ENCODE measurements around the gene PRELID3B. TPM values are rescaled to one million over a fixed set of nuclear protein-coding genes. Genes with fewer than 3 reads are reported as not detected.
A peak's percentile ranks its signal among the peaks of the same experiment; 100 is the strongest.

PRELID3B gene
- total and polyA plus RNA-seq, 2 of the 13 experiments (the other 11 are each of a cell fraction or from before 2014, with no cell fraction given) = 23.3 to 42.6 TPM

DNA sequence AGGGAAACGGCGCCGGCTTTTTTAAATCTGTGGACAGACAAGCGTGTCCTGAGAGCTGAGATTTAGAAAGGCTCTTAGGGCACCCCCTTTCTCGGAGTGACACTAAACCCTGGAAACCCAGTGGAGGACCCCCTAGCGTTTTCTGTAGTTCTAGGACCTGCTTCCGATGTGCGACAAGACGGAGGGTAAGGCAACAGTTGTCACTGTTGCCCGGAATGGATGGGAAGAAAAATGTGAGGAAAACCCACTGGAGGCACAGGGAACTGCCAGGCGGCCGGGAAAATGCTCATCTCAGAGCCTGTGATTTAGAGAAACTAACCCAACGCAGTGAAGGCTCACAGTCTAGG, 9.9 kb downstream of the PRELID3B start (continued):
- TF ChIP-seq TEAD3 (CRISPR knock-in tag; optimal IDR thresholded peaks at IDR 0.05; ENCODE audit: borderline replicate concordance) (peak; percentile 13), NFYC (CRISPR knock-in tag; IDR thresholded peaks at IDR 0.05) (no peak), ZNF256 (CRISPR knock-in tag; conservative IDR thresholded peaks at IDR 0.05) (no peak), ZBTB7B (CRISPR knock-in tag; IDR thresholded peaks at IDR 0.05) (peak; percentile 4; the same call in 1 of the 2 replicates), ZC3H4 (CRISPR knock-in tag; IDR thresholded peaks at IDR 0.05; ENCODE audit: borderline replicate concordance) (no peak), ZNF124 (CRISPR knock-in tag; IDR thresholded peaks at IDR 0.05) (0 out of 2 replicates have a peak, but pooled peaks have one; percentile 6), RFXAP (CRISPR knock-in tag; IDR thresholded peaks at IDR 0.05; ENCODE audit: borderline replicate concordance) (no peak), ZNF816 (CRISPR knock-in tag; IDR thresholded peaks at IDR 0.05; ENCODE audit: borderline replicate concordance) (peak; percentile 18; the same call in 1 of the 2 replicates), MIER2 (CRISPR knock-in tag; IDR thresholded peaks at IDR 0.05) (no peak), ZSCAN29 (CRISPR knock-in tag; conservative IDR thresholded peaks at IDR 0.05) (0 out of 2 replicates have a peak, but pooled peaks have one; percentile 3), SMC3 (IDR thresholded peaks at IDR 0.05; ENCODE audit: low read length) (peak; percentile 8; the same call in 1 of the 2 replicates), RORA (CRISPR knock-in tag; IDR thresholded peaks at IDR 0.05) (no peak), TAF1 (CRISPR knock-in tag; IDR thresholded peaks at IDR 0.05) (no peak), NFRKB (IDR thresholded peaks at IDR 0.05) (no peak), CHD4 (IDR thresholded peaks at IDR 0.05; ENCODE audit: borderline replicate concordance, low read length) (0 out of 2 replicates have a peak, but pooled peaks have one; percentile 59), ZNF850 (CRISPR knock-in tag; conservative IDR thresholded peaks at IDR 0.05) (no peak)
- TF ChIP-seq, protein P1, sequence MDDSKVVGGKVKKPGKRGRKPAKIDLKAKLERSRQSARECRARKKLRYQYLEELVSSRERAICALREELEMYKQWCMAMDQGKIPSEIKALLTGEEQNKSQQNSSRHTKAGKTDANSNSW (CRISPR knock-in tag; IDR thresholded peaks at IDR 0.05; ENCODE audit: borderline replicate concordance) = peak; percentile 2; the same call in 1 of the 2 replicates
- TF ChIP-seq, protein P2, sequence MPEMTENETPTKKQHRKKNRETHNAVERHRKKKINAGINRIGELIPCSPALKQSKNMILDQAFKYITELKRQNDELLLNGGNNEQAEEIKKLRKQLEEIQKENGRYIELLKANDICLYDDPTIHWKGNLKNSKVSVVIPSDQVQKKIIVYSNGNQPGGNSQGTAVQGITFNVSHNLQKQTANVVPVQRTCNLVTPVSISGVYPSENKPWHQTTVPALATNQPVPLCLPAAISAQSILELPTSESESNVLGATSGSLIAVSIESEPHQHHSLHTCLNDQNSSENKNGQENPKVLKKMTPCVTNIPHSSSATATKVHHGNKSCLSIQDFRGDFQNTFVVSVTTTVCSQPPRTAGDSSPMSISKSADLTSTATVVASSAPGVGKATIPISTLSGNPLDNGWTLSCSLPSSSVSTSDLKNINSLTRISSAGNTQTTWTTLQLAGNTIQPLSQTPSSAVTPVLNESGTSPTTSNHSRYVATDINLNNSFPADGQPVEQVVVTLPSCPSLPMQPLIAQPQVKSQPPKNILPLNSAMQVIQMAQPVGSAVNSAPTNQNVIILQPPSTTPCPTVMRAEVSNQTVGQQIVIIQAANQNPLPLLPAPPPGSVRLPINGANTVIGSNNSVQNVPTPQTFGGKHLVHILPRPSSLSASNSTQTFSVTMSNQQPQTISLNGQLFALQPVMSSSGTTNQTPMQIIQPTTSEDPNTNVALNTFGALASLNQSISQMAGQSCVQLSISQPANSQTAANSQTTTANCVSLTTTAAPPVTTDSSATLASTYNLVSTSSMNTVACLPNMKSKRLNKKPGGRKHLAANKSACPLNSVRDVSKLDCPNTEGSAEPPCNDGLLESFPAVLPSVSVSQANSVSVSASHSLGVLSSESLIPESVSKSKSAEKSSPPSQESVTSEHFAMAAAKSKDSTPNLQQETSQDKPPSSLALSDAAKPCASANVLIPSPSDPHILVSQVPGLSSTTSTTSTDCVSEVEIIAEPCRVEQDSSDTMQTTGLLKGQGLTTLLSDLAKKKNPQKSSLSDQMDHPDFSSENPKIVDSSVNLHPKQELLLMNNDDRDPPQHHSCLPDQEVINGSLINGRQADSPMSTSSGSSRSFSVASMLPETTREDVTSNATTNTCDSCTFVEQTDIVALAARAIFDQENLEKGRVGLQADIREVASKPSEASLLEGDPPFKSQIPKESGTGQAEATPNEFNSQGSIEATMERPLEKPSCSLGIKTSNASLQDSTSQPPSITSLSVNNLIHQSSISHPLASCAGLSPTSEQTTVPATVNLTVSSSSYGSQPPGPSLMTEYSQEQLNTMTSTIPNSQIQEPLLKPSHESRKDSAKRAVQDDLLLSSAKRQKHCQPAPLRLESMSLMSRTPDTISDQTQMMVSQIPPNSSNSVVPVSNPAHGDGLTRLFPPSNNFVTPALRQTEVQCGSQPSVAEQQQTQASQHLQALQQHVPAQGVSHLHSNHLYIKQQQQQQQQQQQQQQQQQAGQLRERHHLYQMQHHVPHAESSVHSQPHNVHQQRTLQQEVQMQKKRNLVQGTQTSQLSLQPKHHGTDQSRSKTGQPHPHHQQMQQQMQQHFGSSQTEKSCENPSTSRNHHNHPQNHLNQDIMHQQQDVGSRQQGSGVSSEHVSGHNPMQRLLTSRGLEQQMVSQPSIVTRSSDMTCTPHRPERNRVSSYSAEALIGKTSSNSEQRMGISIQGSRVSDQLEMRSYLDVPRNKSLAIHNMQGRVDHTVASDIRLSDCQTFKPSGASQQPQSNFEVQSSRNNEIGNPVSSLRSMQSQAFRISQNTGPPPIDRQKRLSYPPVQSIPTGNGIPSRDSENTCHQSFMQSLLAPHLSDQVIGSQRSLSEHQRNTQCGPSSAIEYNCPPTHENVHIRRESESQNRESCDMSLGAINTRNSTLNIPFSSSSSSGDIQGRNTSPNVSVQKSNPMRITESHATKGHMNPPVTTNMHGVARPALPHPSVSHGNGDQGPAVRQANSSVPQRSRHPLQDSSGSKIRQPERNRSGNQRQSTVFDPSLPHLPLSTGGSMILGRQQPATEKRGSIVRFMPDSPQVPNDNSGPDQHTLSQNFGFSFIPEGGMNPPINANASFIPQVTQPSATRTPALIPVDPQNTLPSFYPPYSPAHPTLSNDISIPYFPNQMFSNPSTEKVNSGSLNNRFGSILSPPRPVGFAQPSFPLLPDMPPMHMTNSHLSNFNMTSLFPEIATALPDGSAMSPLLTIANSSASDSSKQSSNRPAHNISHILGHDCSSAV (CRISPR knock-in tag; IDR thresholded peaks at IDR 0.05; ENCODE audit: borderline replicate concordance) = no peak
- TF ChIP-seq, protein P3, sequence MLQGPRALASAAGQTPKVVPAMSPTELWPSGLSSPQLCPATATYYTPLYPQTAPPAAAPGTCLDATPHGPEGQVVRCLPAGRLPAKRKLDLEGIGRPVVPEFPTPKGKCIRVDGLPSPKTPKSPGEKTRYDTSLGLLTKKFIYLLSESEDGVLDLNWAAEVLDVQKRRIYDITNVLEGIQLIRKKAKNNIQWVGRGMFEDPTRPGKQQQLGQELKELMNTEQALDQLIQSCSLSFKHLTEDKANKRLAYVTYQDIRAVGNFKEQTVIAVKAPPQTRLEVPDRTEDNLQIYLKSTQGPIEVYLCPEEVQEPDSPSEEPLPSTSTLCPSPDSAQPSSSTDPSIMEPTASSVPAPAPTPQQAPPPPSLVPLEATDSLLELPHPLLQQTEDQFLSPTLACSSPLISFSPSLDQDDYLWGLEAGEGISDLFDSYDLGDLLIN (CRISPR knock-in tag; IDR thresholded peaks at IDR 0.05; ENCODE audit: borderline replicate concordance) = no peak
- TF ChIP-seq, protein P4, sequence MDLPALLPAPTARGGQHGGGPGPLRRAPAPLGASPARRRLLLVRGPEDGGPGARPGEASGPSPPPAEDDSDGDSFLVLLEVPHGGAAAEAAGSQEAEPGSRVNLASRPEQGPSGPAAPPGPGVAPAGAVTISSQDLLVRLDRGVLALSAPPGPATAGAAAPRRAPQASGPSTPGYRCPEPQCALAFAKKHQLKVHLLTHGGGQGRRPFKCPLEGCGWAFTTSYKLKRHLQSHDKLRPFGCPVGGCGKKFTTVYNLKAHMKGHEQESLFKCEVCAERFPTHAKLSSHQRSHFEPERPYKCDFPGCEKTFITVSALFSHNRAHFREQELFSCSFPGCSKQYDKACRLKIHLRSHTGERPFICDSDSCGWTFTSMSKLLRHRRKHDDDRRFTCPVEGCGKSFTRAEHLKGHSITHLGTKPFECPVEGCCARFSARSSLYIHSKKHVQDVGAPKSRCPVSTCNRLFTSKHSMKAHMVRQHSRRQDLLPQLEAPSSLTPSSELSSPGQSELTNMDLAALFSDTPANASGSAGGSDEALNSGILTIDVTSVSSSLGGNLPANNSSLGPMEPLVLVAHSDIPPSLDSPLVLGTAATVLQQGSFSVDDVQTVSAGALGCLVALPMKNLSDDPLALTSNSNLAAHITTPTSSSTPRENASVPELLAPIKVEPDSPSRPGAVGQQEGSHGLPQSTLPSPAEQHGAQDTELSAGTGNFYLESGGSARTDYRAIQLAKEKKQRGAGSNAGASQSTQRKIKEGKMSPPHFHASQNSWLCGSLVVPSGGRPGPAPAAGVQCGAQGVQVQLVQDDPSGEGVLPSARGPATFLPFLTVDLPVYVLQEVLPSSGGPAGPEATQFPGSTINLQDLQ (CRISPR knock-in tag; IDR thresholded peaks at IDR 0.05) = no peak

Measured in HepG2 (cell line).